Measurements from ENCODE around the gene HES6.

HES6 gene

GRCh38 chr2:238252766-238253630 lies 13.2 kb upstream of the HES6 start:
- no peak for DNase-seq

GRCh38 chr2:238251986-238252385 lies 12.1 kb upstream of the HES6 start:
- DNase-seq = no peak

- DNase-seq = no peak
Observed at GRCh38 chr2:238251331-238251730, 11.5 kb upstream of the HES6 start.

GRCh38 chr2:238250896-238251295 lies 11.1 kb upstream of the HES6 start:
- DNase-seq = no peak

GRCh38 chr2:238247841-238248453 lies 8.1 kb upstream of the HES6 start:
- no peak for DNase-seq

- DNase-seq = no peak
Observed at GRCh38 chr2:238247002-238247822, 7.4 kb upstream of the HES6 start.

GRCh38 chr2:238244151-238244550 lies 4.3 kb upstream of the HES6 start:
- DNase-seq = no peak

- DNase-seq = no peak
Observed at GRCh38 chr2:238243496-238244076, 3.7 kb upstream of the HES6 start.

- DNase-seq = no peak
Observed at GRCh38 chr2:238242731-238243495, 3.1 kb upstream of the HES6 start.

GRCh38 chr2:238241970-238242369 lies 2.1 kb upstream of the HES6 start:
- no peak for DNase-seq

GRCh38 chr2:238240757-238241711 lies 1.2 kb upstream of the HES6 start:
- peak; percentile 16 for DNase-seq

- no peak for DNase-seq
Observed at GRCh38 chr2:238239543-238239862, 335 bp downstream of the HES6 start.

GRCh38 chr2:238238766-238239542 lies 884 bp downstream of the HES6 start:
- peak; percentile 7 for DNase-seq

GRCh38 chr2:238238311-238238765 lies 1.5 kb downstream of the HES6 start:
- no peak for DNase-seq

- DNase-seq = no peak
Observed at GRCh38 chr2:238237431-238238135, 2.3 kb downstream of the HES6 start.

- DNase-seq = no peak
Observed at GRCh38 chr2:238236571-238236970, 3.3 kb downstream of the HES6 start.

GRCh38 chr2:238235856-238236255 lies 4.0 kb downstream of the HES6 start:
- DNase-seq = no peak

GRCh38 chr2:238235331-238235732 lies 4.5 kb downstream of the HES6 start:
- DNase-seq = no peak

GRCh38 chr2:238233625-238234024 lies 6.2 kb downstream of the HES6 start:
- DNase-seq = no peak

- DNase-seq = no peak
Observed at GRCh38 chr2:238231809-238232208, 8.0 kb downstream of the HES6 start.
